ENCODE measurements around the gene TMEM59.
"Not testable (repeated sequence)": the region's sequence is repeated elsewhere in the genome, so short reads cannot be mapped to it uniquely, and the experiment has no call there.

Gene TMEM59

GRCh38 chr1:54028306-54029251, 24.4 kb downstream of the TMEM59 start:
- H3K27ac Mint-ChIP-seq, result peak overlapping the region in 1 of 2 donors; percentile 34
- ATAC-seq, result no peak
- H3K4me3 Mint-ChIP-seq, result no peak overlapping the region
- H3K9me3 Mint-ChIP-seq, result no peaks in the 10 kb centered on the region
- H3K4me1 Mint-ChIP-seq, result no peaks in the 10 kb centered on the region
- no peak for DNase-seq
- no peaks in the 10 kb centered on the region for H3K27me3 Mint-ChIP-seq

- Mint-ChIP-seq H3K27me3 (no peaks in the 10 kb centered on the region), H3K27ac (no peak overlapping the region), H3K4me3 (no peak overlapping the region), H3K4me1 (no peaks in the 10 kb centered on the region), H3K9me3 (no peaks in the 10 kb centered on the region)
- ATAC-seq, result no peak
- no peak for DNase-seq
Measured at GRCh38 chr1:54027848-54028247, 25.2 kb downstream of the TMEM59 start.

DNA sequence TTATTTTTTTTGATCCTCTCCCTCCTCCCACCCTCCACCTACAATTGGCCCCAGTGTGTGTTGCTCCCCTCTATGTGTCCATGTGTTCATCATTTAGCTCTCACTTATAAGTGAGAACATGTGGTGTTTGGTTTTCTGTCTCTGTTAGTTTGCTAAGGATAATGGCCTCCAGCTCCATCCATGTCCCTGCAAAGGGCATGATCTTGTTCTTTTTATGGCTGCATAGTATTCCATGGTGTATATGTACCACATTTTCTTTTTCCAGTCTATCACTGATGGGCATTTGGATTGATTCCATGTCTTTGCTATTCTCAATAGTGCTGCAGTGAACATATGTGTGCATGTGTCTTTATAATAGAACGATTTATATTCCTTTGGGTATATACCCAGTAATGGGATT, 28.2 kb downstream of the TMEM59 start:
- ATAC-seq, H3K4me3 Mint-ChIP-seq, H3K9me3 Mint-ChIP-seq, DNase-seq, H3K27me3 Mint-ChIP-seq, H3K27ac Mint-ChIP-seq, H3K4me1 Mint-ChIP-seq: not testable (repeated sequence)

DNA sequence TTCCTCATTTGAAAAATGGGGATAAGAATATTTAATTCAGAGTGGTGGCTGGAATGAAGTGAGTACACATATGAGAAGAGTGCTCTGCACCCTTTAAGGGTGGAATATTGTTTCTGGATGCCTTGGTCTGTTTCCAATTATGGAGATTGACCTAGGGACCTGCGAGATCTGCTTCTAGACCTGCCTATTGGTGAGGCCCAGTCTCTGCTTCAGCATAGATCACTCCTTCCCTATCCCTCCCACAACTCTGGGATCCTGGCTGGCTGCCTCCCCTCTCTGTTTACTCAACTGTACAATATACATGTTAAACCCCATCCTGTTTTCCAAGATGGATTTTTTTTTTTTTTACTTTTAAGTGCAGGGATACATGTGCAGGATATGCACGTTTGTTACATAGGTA, 28.6 kb downstream of the TMEM59 start:
- H3K4me1 Mint-ChIP-seq, result no peaks in the 10 kb centered on the region
- no peaks in the 10 kb centered on the region for H3K27me3 Mint-ChIP-seq

DNA sequence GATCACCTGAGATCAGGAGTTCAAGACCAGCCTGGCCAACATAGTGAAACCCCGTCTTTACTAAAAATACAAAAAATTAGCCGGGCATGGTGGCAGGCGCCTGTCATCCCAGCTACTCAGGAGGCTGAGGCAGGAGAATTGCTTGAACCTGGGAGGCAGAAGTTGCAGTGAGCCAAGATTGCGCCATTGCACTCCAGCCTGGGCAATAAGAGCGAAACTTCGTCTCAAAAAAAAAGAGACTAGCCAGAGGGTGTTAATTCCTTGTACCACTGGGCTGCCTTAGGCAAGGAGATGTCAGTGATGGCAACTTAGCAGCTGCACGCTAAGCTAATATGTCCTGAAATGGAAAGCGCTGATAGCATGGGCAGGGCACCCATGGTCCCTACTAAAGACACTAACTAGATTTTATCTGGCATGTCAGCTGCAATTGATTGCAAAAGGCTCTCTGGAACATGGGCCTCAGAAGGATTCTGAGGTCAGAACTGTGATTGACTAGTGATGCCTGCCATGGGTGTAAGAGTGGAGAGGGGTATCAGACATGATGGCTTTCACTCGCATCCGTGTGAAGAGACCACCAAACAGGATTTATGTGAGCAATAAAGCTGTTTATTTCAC, 33.3 kb downstream of the TMEM59 start:
- not testable (repeated sequence) for ATAC-seq, H3K4me3 Mint-ChIP-seq, H3K4me1 Mint-ChIP-seq, H3K9me3 Mint-ChIP-seq, DNase-seq, H3K27me3 Mint-ChIP-seq, H3K27ac Mint-ChIP-seq

More for the DNA sequence above, 28.6 kb downstream of the TMEM59 start:
- Mint-ChIP-seq H3K27ac (no peak overlapping the region), H3K4me3 (no peak overlapping the region), H3K9me3 (no peaks in the 10 kb centered on the region)
- DNase-seq (no peak), ATAC-seq (no peak)

DNA sequence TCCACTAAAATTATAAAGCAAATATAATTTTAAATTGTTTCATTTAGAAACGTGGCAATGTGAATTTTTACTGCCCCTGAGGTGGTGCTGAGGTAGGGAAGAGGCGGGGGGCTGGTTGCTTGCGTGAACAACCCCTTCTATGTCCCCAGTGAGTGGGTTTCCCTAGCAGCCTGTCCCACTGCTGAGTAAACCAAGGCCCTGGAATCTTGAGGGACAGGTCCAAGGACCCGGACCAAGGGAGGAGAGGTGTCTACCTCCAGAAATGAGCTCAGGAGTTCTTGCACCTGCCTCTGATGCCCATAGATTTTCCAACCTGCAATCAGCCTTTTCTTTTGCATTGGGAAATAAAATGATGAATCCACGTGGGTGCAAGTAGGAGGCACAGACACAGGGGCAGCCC, 34.4 kb downstream of the TMEM59 start:
- no peak overlapping the region for H3K4me3 Mint-ChIP-seq
- DNase-seq, result no peak
- no peaks in the 10 kb centered on the region for H3K9me3 Mint-ChIP-seq
- no peaks in the 10 kb centered on the region for H3K4me1 Mint-ChIP-seq
- H3K27me3 Mint-ChIP-seq, result peaks cover 4% of the 10 kb centered on the region
- ATAC-seq, result no peak
- no peak overlapping the region for H3K27ac Mint-ChIP-seq

GRCh38 chr1:54017979-54018378, 35.0 kb downstream of the TMEM59 start, which contains the start of gene LDLRAD1:
Gene LDLRAD1, minus strand, starts transcription at chr1:54018186. Its CDS starts 74 bp downstream, at chr1:54018112.
- ATAC-seq (no peak), DNase-seq (no peak)
- H3K27ac Mint-ChIP-seq, result peak within 1 kb of the TSS in 1 of 2 donors; percentile 59
- H3K27me3 Mint-ChIP-seq, result peaks cover 10% of the 10 kb centered on the region
- no peak within 1 kb of the TSS for H3K4me3 Mint-ChIP-seq
- H3K9me3 Mint-ChIP-seq, result no peaks in the 10 kb centered on the region
- H3K4me1 Mint-ChIP-seq, result no peaks in the 10 kb centered on the region

GRCh38 chr1:54016343-54017282, 36.4 kb downstream of the TMEM59 start:
- H3K9me3 Mint-ChIP-seq, result no peaks in the 10 kb centered on the region
- ATAC-seq (no peak), DNase-seq (no peak)
- peak overlapping the region; percentile 27 to 50 for H3K27ac Mint-ChIP-seq
- H3K27me3 Mint-ChIP-seq, result peaks cover 14% of the 10 kb centered on the region
- no peak overlapping the region for H3K4me3 Mint-ChIP-seq
- no peaks in the 10 kb centered on the region for H3K4me1 Mint-ChIP-seq

GRCh38 chr1:54014009-54014629, 38.9 kb downstream of the TMEM59 start:
- ATAC-seq, result no peak
- no peaks in the 10 kb centered on the region for H3K4me1 Mint-ChIP-seq
- H3K9me3 Mint-ChIP-seq, result no peaks in the 10 kb centered on the region
- no peak overlapping the region for H3K4me3 Mint-ChIP-seq
- DNase-seq, result no peak
- no peak overlapping the region for H3K27ac Mint-ChIP-seq
- peaks cover 25% of the 10 kb centered on the region for H3K27me3 Mint-ChIP-seq

DNA sequence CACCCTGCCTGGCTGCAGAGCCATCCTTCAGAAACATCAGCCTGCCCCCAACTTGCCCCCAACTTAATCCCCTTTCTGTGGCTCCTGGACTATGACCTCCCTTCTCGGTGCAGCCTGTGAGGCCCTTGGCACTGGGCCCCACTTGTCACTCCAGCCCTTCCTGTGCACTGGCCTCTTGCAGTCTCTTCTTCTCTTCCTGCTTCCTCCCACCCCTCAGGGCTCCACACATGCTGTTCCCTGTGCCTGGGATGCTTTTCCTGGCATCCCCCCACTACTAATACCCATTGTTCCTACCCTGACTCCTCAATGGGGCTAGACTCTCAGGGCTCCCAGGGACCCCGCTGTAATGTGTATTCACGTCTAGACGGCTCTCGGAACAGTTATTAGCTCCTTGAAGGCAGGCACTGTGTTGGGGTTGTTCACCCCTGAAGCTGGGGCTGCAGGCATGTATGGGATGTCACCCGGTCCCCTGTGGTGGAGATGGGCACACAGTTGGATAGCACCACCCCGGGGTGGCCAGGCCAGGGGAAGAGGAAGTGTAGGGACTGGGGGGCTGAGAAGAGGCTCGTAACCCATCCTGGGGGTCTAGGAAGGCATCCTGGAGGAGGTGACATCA, 39.5 kb downstream of the TMEM59 start:
- peaks cover 25% of the 10 kb centered on the region for H3K27me3 Mint-ChIP-seq
- no peak for ATAC-seq

GRCh38 chr1:54012863-54013262, 40.1 kb downstream of the TMEM59 start:
- H3K27me3 Mint-ChIP-seq, result peaks cover 25% of the 10 kb centered on the region
- H3K27ac Mint-ChIP-seq, result no peak overlapping the region
- no peak overlapping the region for H3K4me3 Mint-ChIP-seq
- H3K9me3 Mint-ChIP-seq, result no peaks in the 10 kb centered on the region
- ATAC-seq (no peak), DNase-seq (no peak)
- H3K4me1 Mint-ChIP-seq, result no peaks in the 10 kb centered on the region

More for the DNA sequence above, 39.5 kb downstream of the TMEM59 start:
- no peak overlapping the region for H3K4me3 Mint-ChIP-seq
- DNase-seq, result no peak
- peak overlapping the region in 1 of 2 donors; percentile 92 for H3K27ac Mint-ChIP-seq
- no peaks in the 10 kb centered on the region for H3K9me3 Mint-ChIP-seq
- H3K4me1 Mint-ChIP-seq, result no peaks in the 10 kb centered on the region

DNA sequence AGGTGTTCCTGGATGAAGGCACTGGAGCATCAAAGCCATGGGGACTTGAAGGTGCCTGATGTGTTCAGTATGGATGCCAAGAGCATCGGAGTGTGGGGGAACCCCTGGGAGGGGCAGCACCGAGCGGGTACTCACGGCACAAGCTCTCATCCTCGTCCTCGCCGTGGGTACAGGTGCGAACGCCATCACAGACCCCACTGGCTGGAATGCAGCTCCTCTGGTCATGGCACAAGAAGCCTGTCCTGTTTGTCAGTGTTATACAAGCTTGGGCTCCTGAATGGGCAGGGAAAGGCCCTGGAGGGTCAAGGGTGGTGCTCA, 41.0 kb downstream of the TMEM59 start:
- Mint-ChIP-seq H3K4me3 (no peak overlapping the region), H3K4me1 (no peaks in the 10 kb centered on the region), H3K27me3 (peaks cover 25% of the 10 kb centered on the region), H3K9me3 (no peaks in the 10 kb centered on the region), H3K27ac (no peak overlapping the region)
- DNase-seq (no peak), ATAC-seq (no peak)

- Mint-ChIP-seq H3K4me1 (no peaks in the 10 kb centered on the region), H3K4me3 (no peak overlapping the region), H3K9me3 (no peaks in the 10 kb centered on the region), H3K27ac (no peak overlapping the region), H3K27me3 (peaks cover 30% of the 10 kb centered on the region)
- ATAC-seq (no peak), DNase-seq (no peak)
Measured at GRCh38 chr1:54011316-54012007, 41.5 kb downstream of the TMEM59 start.

DNA sequence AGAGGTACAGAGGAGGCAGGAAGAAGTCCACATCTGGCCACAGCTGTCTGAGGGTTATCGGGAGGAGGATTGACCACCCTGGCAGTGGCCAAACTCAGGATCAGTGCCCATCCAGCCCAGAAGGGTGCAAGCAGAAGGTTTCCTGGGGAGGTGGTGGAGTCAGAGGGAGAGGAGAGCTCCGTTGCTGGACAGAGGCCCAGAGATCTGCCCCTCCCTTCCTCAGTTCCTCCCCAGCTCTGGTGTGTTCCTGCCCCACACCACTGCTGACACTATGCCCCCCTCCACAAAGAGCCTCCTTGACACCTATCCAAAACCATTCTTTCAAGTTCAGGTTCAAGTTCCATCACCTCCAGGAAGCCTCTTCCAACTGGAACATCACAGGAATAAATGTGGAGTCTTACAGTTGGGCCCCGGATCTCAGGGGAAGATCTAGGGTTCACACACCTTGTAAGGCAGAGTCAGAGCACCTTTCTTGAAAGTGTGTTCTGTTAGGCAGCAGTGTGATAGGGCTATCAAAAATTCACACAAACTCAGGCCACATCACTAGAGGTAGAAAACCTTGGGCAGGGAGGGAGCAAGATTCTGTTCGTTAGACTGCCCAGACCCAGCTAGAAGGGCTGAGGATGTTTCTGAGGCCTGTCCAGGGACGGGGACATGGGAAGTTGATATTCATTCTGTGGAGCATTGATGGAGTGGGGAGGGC, 42.4 kb downstream of the TMEM59 start:
- no peak for ATAC-seq
- Mint-ChIP-seq H3K27ac (peak overlapping the region in 1 of 2 donors; percentile 12), H3K4me1 (no peaks in the 10 kb centered on the region), H3K27me3 (peaks cover 35% of the 10 kb centered on the region), H3K4me3 (no peak overlapping the region), H3K9me3 (no peaks in the 10 kb centered on the region)
- DNase-seq, result no peak
